Measurements from ENCODE around the gene CHMP6. TPM values are rescaled to one million over a fixed set of nuclear protein-coding genes. Genes with fewer than 3 reads are reported as not detected.
A peak's percentile ranks its signal among the peaks of the same experiment; 100 is the strongest.
"Not testable (repeated sequence)": the region's sequence is repeated elsewhere in the genome, so short reads cannot be mapped to it uniquely, and the experiment has no call there.

CHMP6 gene
- total and polyA plus RNA-seq, 11 donors = 17.9 to 35.5 (median 19.6) TPM

- intact Hi-C loops (cut with DNase I) = loop anchor here in 1 of 10 donors (10.0 kb wide), 1 partner anchor 220 kb away; the partner anchor contains the start of genes NDUFAF8 and TEPSIN
- ATAC-seq = no peak
Measured at GRCh38 chr17:81015136-81015535, 23.5 kb downstream of the CHMP6 start.

GRCh38 chr17:81016575-81016974, 24.9 kb downstream of the CHMP6 start:
- TF ChIP-seq CTCF (IDR thresholded peaks at IDR 0.05) (no peak), POLR2A (IDR thresholded peaks at IDR 0.05) (no peak)
- 80 to 91% (median 86%) methylated on average over 2 of the region's 2 CpGs for WGBS, 4 donors
- H3K27me3 ChIP-seq = no peaks in the 10 kb centered on the region
- DNase-seq = no peak
- peaks cover 0 to 27% (median 18%) of the 10 kb centered on the region in 12 donors for H3K4me1 ChIP-seq
- H3K27ac ChIP-seq = no peak overlapping the region
- ATAC-seq = no peak
- no peaks in the 10 kb centered on the region for H3K36me3 ChIP-seq
- intact Hi-C loops (cut with DNase I) = loop anchor here in 1 of 10 donors (10.0 kb wide), 1 partner anchor 218 kb away; the partner anchor contains the start of genes NDUFAF8 and TEPSIN
- H3K4me3 ChIP-seq = no peak overlapping the region
- H3K9me3 ChIP-seq = peaks cover 0 to 12% (median 1%) of the 10 kb centered on the region in 12 donors

More at GRCh38 chr17:81015136-81015535, 23.5 kb downstream of the CHMP6 start:
- no peaks in the 10 kb centered on the region for H3K36me3 ChIP-seq
- no peak for DNase-seq
- H3K27me3 ChIP-seq = no peaks in the 10 kb centered on the region
- H3K4me3 ChIP-seq = no peak overlapping the region
- peaks cover 0 to 23% (median 8%) of the 10 kb centered on the region in 12 donors for H3K9me3 ChIP-seq
- 80 to 100% (median 90%) methylated on average over 1 of the region's 1 CpG for WGBS, 4 donors
- H3K27ac ChIP-seq = no peak overlapping the region
- peaks cover 0 to 16% (median 8%) of the 10 kb centered on the region in 12 donors for H3K4me1 ChIP-seq
- TF ChIP-seq POLR2A (IDR thresholded peaks at IDR 0.05) = no peak
- TF ChIP-seq CTCF (IDR thresholded peaks at IDR 0.05) = no peak

GRCh38 chr17:81017330-81017729, 25.7 kb downstream of the CHMP6 start:
- H3K4me1 ChIP-seq = peaks cover 0 to 30% (median 19%) of the 10 kb centered on the region in 12 donors
- intact Hi-C loops (cut with DNase I) = loop anchor here in 1 of 10 donors (10.0 kb wide), 1 partner anchor 217 kb away; the partner anchor contains the start of genes NDUFAF8 and TEPSIN
- H3K27ac ChIP-seq = peak overlapping the region in 5 of 12 donors; percentile 73 to 87 (median 76)

GRCh38 chr17:81018044-81018802, 26.6 kb downstream of the CHMP6 start:
- no peak for TF ChIP-seq POLR2A (IDR thresholded peaks at IDR 0.05)
- no peak for TF ChIP-seq CTCF (IDR thresholded peaks at IDR 0.05)
- DNase-seq (peak in 1 of 5 donors; percentile 40), ATAC-seq (peak; percentile 41 to 71 (median 45))
- H3K4me1 ChIP-seq = peaks cover 0 to 30% (median 19%) of the 10 kb centered on the region in 12 donors
- peak overlapping the region; percentile 8 to 87 (median 71) for H3K27ac ChIP-seq
- WGBS, 4 donors = 16 to 36% (median 27%) methylated on average over 29 of the region's 29 CpGs
- peaks cover 0 to 9% (median 0%) of the 10 kb centered on the region in 12 donors for H3K9me3 ChIP-seq
- intact Hi-C loops (cut with DNase I) = loop anchor here in 1 of 10 donors (10.0 kb wide), 1 partner anchor 217 kb away; the partner anchor contains the start of genes NDUFAF8 and TEPSIN
- no peaks in the 10 kb centered on the region for H3K27me3 ChIP-seq
- H3K4me3 ChIP-seq = peak overlapping the region in 11 of 12 donors; percentile 16 to 56 (median 41)
- no peaks in the 10 kb centered on the region for H3K36me3 ChIP-seq

More at GRCh38 chr17:81017330-81017729, 25.7 kb downstream of the CHMP6 start:
- not testable (repeated sequence) for H3K36me3 ChIP-seq, H3K9me3 ChIP-seq, ATAC-seq, H3K4me3 ChIP-seq, H3K27me3 ChIP-seq
- WGBS, 4 donors = 95 to 99% (median 98%) methylated on average over 4 of the region's 4 CpGs
- peak in 1 of 5 donors; percentile 8 for DNase-seq
